ENCODE measurements around the gene NT5DC1.
A peak's percentile ranks its signal among the peaks of the same experiment; 100 is the strongest.
"Not testable (repeated sequence)": the region's sequence is repeated elsewhere in the genome, so short reads cannot be mapped to it uniquely, and the experiment has no call there.

The NT5DC1 gene

DNA sequence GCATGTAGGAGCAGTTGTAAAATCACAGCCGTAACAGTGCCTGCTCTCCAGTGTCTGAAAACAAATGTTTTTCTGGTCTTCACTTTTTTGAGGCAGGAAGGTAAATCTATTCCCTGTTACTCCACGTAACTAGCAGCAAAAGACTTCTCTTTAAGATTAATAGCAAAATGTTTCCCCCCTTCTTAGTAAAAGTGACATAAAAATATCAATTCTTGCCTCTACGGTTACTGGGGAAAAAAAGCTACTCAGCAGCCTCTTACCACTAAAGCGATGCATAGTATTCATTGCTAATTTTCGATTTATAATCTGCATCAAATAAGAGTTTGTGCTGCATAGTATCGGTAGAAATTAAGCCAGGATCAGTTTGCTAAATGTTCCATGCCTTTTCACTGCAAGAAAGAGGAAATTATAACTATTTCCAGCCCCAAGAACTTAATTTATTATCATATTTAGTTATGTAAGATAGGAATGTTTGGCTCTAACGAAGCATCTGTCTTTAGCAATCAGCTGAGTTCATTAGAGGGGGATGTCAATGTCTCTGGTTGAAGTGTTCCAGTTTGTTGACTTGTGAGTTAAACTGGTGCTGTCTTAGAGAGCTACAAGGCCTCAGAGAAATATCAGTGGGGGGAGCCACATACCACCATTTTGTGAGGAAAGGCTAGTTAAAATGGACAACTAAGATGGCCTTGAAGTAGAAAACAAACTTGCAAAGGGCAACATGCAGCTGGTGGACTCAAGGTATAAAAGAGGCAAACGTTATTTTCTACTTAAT is 179.7 kb downstream of the NT5DC1 start:
- peak in 1 of 3 experiments; percentile 59 for DNase-seq

- no peak for DNase-seq
Measured at GRCh38 chr6:116280933-116281316, 180.3 kb downstream of the NT5DC1 start.

DNA sequence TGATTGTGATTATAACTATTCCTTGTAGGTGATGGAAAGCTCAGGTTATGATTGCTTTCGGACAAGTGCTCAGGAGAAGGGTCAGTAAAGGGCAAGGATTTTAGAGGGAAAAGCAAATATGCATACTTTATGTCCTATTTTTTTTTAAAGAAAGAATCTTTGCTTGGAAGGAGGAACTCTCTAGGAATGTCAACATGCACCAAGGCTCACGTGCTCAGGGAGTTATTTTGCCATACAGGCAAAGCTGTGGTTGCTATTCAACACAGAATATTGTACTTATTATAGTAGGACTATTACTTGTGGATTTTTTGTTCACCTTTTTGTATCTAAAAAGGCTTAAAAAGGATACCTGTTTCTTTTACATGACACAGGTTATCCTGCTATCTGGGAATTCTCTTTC is 182.0 kb downstream of the NT5DC1 start:
- DNase-seq = no peak

- DNase-seq = no peak
Measured at GRCh38 chr6:116283191-116283590, 182.5 kb downstream of the NT5DC1 start.

DNA sequence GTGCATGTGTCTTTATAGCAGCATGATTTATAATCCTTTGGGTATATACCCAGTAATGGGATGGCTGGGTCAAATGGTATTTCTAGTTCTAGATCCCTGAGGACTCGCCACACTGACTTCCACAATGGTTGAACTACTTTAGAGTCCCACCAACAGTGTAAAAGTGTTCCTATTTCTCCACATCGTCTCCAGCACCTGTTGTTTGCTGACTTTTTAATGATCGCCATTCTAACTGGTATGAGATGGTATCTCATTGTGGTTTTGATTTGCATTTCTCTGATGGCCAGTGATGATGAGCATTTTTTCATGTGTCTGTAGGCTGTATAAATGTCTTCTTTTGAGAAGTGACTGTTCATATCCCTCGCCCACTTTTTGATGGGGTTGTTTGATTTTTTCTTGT is 184.3 kb downstream of the NT5DC1 start:
- DNase-seq = not testable (repeated sequence)

DNA sequence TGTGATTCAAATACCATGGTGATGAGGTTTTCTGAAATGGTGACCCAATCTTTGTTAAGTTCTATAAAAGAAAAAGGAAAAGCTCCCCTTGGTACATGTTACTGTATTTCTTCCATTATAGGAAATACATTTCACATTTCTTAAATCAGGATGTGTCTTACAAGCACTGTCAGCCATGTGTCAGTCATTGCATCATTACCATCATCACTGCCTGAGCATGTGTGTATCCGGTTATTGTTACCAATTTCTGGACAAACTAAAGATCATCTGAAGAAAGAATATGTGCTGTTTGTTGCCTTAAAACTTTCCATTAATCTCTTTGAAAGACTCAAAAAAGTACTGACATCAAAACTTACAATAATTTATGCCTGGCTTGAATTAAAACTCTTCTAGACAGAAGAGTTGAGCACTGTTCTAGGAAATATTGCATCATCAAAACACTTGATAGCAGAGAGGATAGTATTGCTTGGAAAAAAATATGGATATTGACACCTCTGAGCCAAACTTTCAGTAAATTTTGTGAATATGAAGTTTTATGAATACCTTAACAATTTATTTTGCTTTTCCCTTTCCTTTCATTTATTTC is 186.2 kb downstream of the NT5DC1 start:
- no peak for DNase-seq

DNA sequence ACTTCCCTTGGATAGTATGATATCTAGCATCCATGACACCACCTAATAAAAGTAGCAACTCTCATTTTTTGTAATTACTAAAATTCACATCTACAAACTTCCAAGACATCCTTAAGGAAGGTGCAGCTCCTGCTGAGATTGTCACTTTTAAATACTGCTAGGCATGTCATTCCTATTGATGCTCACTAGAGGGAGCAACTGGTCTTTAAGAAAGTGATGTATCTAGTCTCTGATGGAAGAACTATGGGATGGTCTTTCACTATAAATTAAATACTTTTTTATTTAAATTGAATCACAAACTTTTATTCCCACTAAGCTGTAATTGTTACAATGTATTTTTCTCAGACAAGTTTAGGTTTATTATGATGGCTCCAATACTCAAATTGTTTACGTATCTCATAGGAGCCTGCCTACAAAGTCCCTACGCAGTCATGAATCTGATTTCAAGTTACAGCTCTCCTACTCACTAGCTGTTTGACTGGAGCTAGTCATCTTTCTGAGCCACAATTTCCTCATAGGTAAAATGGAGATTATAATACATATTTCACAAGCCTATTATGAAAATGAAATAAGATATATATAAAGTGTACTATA is 187.1 kb downstream of the NT5DC1 start:
- DNase-seq = peak; percentile 6 to 59 (median 41)

GRCh38 chr6:116289876-116290275 is 189.2 kb downstream of the NT5DC1 start:
- no peak for DNase-seq

- no peak for DNase-seq
Measured at GRCh38 chr6:116290799-116291198, 190.1 kb downstream of the NT5DC1 start.

DNA sequence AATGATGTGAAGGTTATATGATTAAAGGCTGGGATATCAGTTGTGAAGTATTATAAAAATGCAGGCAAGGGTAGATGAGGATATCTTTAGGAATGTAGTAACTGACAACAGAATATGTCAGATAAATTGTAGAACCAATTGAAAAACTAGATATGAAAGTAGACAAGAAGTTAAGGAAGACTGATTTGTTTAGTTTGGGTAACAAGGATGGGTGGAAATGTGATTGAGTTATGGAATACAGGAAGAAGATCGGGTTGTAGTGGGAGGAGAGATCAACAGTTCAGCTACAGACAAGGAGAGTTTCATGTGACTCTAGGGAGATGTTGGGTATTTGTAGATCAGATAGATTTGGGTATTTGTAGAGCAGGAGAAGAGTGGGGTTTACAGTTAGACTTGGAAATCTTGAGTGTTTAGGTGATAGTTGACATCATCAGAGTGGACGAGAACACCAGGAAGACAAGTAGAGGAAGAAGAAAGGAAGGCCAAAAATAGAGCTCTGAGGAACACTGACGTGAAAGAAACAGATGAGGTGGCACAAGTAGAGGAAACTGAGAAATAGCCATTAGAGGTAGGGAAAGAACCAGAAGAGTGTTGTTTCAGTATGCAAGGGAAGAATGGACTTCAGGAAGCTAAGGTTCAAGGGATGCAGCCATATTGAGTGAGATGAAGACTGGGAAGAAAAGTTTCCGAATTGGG is 191.2 kb downstream of the NT5DC1 start:
- no peak for DNase-seq

- DNase-seq = no peak
Measured at GRCh38 chr6:116292553-116292952, 191.9 kb downstream of the NT5DC1 start.

- no peak for DNase-seq
Measured at GRCh38 chr6:116298273-116298672, 197.6 kb downstream of the NT5DC1 start.

DNA sequence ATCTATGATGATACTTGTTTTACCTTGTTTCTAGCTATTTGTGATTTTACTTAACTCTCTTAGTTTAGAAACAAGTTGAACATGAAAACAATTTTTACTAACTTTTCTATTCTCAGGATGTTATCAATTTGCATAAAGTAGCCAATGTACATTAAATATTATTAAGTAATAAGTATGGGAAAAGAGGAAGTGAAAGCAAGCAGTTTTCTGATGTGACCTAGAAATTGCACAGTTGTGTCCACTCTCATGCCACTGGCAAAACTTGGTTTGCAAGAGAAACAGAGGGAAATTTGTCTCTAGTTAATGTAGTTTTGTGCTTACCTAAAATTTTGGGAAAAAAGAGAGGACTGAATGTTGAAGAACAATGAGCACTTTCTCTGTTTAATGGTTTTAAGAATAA is 198.3 kb downstream of the NT5DC1 start:
- DNase-seq = no peak
